ENCODE results near the gene UMPS. TPM values are rescaled to one million over a fixed set of nuclear protein-coding genes. Genes with fewer than 3 reads are reported as not detected.

UMPS gene
- total and polyA plus RNA-seq, 2 donors, result 15.0 to 32.6 TPM

DNA sequence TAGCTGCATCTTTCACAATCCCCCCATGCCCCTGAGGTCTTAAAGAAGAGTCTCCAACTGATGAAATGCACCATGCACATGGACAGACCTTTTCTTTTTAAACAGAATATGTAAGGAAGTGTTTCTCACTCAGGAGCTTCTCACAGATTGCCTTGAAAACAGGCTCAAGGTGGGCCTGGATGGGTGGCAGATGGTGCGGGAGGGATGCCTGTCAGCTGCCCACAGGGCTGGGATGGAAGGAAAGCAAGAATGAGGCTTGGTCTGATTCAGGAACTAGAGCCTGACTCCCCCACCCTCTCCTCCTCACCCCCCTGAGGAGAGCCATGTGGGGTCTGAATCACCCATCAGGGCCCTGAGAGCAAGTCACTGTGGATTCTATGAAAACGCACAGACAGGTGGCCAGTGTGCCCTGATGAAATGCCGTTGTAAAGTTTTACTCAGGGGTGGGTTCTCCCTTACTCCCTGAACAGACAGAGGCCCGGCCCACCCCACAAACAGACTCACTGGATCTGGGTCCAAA, 67.2 kb downstream of the UMPS start:
- no peaks in the 10 kb centered on the region for H3K36me3 ChIP-seq (ENCODE audit: insufficient read depth)
- 94% methylated on average over 4 of the region's 4 CpGs for WGBS
- no peak for DNase-seq (ENCODE audit: extremely low spot score)
- no peak overlapping the region for H3K4me3 ChIP-seq (ENCODE audit: low read depth, low read length)
- H3K4me1 ChIP-seq (ENCODE audit: insufficient read depth), result no peaks in the 10 kb centered on the region
- no peak overlapping the region for H3K27ac ChIP-seq (ENCODE audit: low read depth)

Small RNAs within 50 kb of the gene (small RNA-seq; reads per million reads assigned to genes)
- not detected for gene MIR544B

Other genes starting within 250 kb of the UMPS start
- gene ITGB5, start 156.9 kb downstream of the UMPS start, total RNA-seq, result 32.9 TPM
- 77.2 TPM for gene ITGB5, start 156.9 kb downstream of the UMPS start, polyA plus RNA-seq
- gene MUC13, start 204.3 kb downstream of the UMPS start, total RNA-seq, result not detected
- not detected for gene MUC13, start 204.3 kb downstream of the UMPS start, polyA plus RNA-seq

Measured in urinary bladder (tissue), 4 donors.